Peyer's patch (tissue), 4 donors: Measurements from ENCODE around the gene SCFD2.

Experiments used
- CTCF ChIP-seq, 6 experiments: fragments of 450-650 bp in 4 of 6; fragments of 200-600 bp in 2 of 6; sonication (generic) in 1 of 6; IDR thresholded peaks; one replicate each; pipeline ENCODE4 v1.5.1; 2017 to 2019; ENCODE audit warnings: antibody characterized with exemption in 6 of 6, mild to moderate bottlenecking in 3 of 6, moderate library complexity in 1 of 6
- POLR2A ChIP-seq, 2 donors: fragments of 450-650 bp; IDR thresholded peaks; one replicate each; pipeline ENCODE4 v1.5.1; 2017; ENCODE audit warnings: antibody characterized with exemption in 2 of 2, mild to moderate bottlenecking in 2 of 2, moderate library complexity in 2 of 2

DNA sequence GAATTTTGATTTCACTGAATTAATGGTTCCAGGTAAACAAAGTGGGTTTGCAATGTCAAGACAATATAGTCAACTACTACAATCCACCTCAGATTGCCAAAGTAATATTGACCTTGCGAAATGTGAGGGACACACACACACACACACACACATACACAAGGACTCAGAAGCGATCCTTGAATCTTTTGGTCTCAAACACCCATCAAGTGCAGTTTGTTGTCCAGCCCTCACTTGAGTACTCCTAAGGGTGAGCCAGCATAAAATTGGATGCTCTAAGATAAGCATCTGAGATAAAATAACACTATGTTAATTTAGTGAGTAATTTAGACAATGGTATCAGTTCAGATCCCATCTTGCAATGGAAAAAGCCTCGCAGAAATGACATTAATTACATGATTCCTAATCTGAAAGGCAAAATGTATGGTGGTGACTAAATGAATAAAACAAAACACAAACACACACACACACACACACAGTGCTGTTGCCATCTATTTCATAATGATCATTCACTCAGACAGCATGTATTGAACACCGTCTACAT is 401.2 kb downstream of the SCFD2 start:
- TF ChIP-seq CTCF (IDR thresholded peaks at IDR 0.05) (no peak), POLR2A (IDR thresholded peaks at IDR 0.05) (no peak)
